Measurements from ENCODE around the gene USP46. TPM values are rescaled to one million over a fixed set of nuclear protein-coding genes. Genes with fewer than 3 reads are reported as not detected.

The USP46 gene
- total RNA-seq, 1 donor from 2014 or later, result 20.8 TPM

GRCh38 chr4:52657292-52657617, 1.8 kb downstream of the USP46 start:
- no peak for DNase-seq (ENCODE audit: low read depth)

GRCh38 chr4:52655506-52655905, 3.6 kb downstream of the USP46 start:
- DNase-seq (ENCODE audit: low read depth), result no peak

GRCh38 chr4:52651996-52652672, 7.0 kb downstream of the USP46 start:
- no peak for DNase-seq (ENCODE audit: low read depth)

GRCh38 chr4:52648836-52649235, 10.3 kb downstream of the USP46 start:
- DNase-seq (ENCODE audit: low read depth), result no peak

GRCh38 chr4:52646741-52647140, 12.4 kb downstream of the USP46 start:
- no peak for DNase-seq (ENCODE audit: low read depth)

- no peak for DNase-seq (ENCODE audit: low read depth)
Observed at GRCh38 chr4:52646096-52646495, 13.0 kb downstream of the USP46 start.

- no peak for DNase-seq (ENCODE audit: low read depth)
Observed at GRCh38 chr4:52645300-52645699, 13.8 kb downstream of the USP46 start.

- DNase-seq (ENCODE audit: low read depth), result peak; percentile 24
Observed at GRCh38 chr4:52643785-52644244, 15.3 kb downstream of the USP46 start.

GRCh38 chr4:52643190-52643589, 15.9 kb downstream of the USP46 start:
- DNase-seq (ENCODE audit: low read depth), result no peak

GRCh38 chr4:52641854-52642563, 17.1 kb downstream of the USP46 start:
- DNase-seq (ENCODE audit: low read depth), result no peak

- DNase-seq (ENCODE audit: low read depth), result peak; percentile 21
Observed at GRCh38 chr4:52640808-52641565, 18.1 kb downstream of the USP46 start.

GRCh38 chr4:52638717-52639116, 20.4 kb downstream of the USP46 start:
- no peak for DNase-seq (ENCODE audit: low read depth)

- no peak for DNase-seq (ENCODE audit: low read depth)
Observed at GRCh38 chr4:52637116-52637515, 22.0 kb downstream of the USP46 start.

GRCh38 chr4:52635560-52635959, 23.5 kb downstream of the USP46 start:
- DNase-seq (ENCODE audit: low read depth), result no peak

GRCh38 chr4:52635130-52635529, 24.0 kb downstream of the USP46 start:
- DNase-seq (ENCODE audit: low read depth), result no peak

GRCh38 chr4:52633846-52634245, 25.3 kb downstream of the USP46 start:
- DNase-seq (ENCODE audit: low read depth), result no peak

- DNase-seq (ENCODE audit: low read depth), result no peak
Observed at GRCh38 chr4:52628974-52629373, 30.1 kb downstream of the USP46 start.

GRCh38 chr4:52628543-52628942, 30.6 kb downstream of the USP46 start:
- no peak for DNase-seq (ENCODE audit: low read depth)

GRCh38 chr4:52627876-52628275, 31.2 kb downstream of the USP46 start:
- no peak for DNase-seq (ENCODE audit: low read depth)

GRCh38 chr4:52625216-52625615, 33.9 kb downstream of the USP46 start:
- no peak for DNase-seq (ENCODE audit: low read depth)

GRCh38 chr4:52622564-52622963, 36.5 kb downstream of the USP46 start:
- DNase-seq (ENCODE audit: low read depth), result no peak

- no peak for DNase-seq (ENCODE audit: low read depth)
Observed at GRCh38 chr4:52621567-52621966, 37.5 kb downstream of the USP46 start.
